Left kidney (tissue), 2 donors: ENCODE measurements around the gene UBE2J2. TPM values are rescaled to one million over a fixed set of nuclear protein-coding genes. Genes with fewer than 3 reads are reported as not detected.
"Not testable (repeated sequence)": the region's sequence is repeated elsewhere in the genome, so short reads cannot be mapped to it uniquely, and the experiment has no call there.

Experiments
- DNase-seq: peaks from one replicate; pipeline ENCODE4 v3.0.0-alpha.2; 2013
- polyA plus RNA-seq: library from polyadenylated mRNA; unstranded; fragments of 120-200 nt; gene quantifications from one replicate; pipeline ENCODE4 v1.2.1, GENCODE V29; 2013; ENCODE audit not compliant: insufficient read length

The UBE2J2 gene
- polyA plus RNA-seq, 1 donor = 55.7 TPM

DNA sequence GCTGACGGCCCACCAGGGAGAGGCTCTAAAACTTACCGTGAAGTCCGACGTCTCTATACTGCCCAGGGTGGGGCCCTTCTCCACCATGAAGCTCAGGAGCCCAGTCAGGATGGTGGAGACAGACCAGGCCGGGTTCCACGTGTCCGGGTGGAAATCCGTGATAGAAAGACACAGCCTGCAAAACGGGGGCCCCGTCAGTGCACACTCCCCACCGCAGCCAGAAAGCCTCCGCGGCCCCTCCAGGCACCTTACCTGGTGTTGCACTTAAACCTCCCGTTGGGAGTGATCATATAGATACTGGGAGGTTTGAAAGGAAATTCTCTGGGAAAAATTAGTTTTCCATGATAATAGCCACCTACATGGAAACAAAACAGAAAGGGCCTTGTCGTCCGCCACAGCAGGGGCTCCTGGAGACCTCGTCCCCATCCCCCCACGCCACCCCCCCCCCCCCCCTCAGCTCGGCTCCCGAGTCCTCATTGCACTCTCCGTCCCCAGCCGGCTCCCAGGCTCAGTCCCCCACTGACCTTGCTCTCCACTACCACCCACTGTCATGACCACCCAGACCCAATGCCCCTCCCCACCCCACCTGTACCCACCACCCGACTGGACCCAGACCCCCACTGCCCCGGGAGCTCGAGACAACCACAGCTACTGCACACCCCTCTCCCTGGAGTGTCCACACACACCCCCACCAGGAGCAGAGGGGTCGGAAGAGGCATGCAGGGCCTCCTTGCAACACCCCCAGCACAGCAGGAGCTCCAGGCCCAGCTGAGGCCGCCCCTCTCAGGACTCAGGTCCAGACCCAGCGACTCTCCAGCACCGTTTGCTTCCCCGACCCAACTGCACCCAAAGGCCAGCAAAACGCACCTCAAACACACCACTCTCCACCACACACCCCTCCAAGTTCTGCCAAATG is 16.4 kb downstream of the UBE2J2 start:
- no peak for DNase-seq

DNA sequence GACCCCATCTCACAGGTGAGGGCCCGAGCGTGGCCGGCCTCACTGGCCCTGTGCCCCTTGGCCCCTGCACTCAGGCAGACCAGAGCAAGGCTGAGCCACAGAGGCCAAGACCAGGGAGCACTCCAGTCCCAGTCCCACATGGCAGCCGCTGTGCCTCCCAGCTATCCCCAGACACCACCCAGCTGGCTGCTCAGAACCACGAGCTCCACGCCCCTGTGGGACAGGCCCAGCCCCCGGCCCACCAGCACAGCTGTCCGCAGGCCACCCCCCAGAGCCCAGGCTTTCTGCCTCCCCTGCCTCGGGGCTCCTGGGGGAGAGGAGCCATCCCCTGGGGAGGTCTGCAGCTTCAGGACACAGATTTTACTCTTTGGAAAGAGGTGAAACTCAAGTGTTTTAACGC is 18.0 kb downstream of the UBE2J2 start:
- DNase-seq = no peak

DNA sequence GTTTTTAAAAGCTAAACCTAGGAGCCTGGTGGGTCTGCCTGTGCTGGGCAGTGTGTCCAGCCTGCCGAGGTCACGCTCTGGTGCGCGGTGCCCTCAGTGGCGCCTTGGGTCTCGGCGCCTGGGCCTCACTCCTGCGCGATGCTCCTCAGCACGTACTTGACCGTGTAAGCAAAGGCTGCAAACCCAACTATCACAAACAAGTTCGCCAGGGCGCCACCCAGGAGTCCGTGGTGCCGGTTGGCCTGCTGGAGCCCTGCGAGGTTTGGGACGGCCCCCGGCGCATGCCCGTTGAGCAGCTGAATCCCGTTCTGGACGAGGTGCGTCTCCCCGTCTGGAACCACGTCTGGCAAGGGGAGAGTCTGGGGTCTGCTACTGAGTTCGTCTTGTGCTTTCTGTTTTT is 18.6 kb downstream of the UBE2J2 start:
- no peak for DNase-seq

DNA sequence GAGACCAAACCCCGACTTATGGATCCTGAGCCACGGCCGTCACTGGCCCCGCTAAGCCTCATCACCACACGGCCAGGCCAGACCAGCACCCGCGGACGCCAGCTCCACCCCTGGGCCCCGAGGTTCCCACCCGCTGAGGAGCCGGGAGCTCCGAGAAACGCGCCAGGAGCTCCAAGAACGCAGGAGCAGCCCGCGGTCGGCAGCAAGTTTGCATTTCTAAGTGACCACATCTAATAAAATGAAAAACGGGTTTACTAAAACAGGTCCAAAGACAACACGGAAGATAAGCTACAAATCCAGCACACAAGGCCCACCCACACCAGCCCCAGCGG is 19.0 kb downstream of the UBE2J2 start:
- no peak for DNase-seq

DNA sequence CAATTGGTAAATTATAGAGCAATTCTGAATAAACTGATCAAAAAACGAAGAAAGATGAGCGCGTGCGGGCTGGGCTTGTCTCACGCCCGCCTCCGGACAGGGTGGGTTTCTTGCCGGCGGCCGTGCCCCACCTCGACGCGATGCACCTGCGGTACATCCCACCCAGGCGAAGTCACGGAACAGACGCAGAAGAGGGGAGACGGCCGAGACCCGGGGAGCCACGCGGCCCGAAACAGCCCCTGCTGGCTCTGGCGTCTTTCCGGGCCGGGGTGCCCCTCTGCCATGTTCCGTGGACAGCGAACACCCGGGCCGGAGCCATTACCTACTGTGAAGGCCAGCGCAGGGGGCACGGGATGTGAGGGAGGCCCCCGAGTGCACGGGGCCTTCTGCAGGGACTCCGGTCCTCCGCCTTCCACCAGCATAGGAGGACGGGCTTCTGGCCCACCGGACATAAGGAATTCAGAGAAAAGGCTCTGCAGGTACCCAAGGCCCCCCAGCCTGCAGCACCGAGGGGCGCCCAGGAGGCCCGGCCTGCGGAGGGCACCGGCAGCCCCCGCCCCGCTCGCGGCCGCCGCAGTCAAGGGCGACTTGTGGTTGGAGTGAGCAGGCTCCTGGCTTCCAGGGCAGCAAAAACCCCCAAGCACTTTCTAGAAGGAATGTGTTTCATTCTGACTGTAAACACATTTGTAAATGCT is 19.5 kb downstream of the UBE2J2 start:
- no peak for DNase-seq

DNA sequence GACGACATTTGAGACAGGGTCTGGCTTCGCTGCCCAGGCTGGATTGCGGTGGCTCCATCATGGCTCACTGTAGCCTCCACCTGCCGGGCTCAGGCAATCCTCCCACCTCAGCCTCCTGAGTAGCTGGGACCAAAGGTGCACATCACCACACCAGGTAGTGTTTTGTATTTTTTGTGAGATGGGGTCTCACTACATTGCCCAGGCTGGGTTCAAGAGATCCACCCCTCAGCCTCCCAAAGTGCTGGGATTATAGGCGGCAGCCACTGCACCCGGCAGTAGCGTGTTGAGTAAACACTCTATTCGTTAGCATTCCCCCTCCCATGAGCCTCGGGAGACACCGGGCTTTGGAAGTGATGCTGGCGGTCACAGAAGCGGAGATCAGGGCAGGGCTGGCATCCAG is 20.3 kb downstream of the UBE2J2 start:
- DNase-seq = no peak

DNA sequence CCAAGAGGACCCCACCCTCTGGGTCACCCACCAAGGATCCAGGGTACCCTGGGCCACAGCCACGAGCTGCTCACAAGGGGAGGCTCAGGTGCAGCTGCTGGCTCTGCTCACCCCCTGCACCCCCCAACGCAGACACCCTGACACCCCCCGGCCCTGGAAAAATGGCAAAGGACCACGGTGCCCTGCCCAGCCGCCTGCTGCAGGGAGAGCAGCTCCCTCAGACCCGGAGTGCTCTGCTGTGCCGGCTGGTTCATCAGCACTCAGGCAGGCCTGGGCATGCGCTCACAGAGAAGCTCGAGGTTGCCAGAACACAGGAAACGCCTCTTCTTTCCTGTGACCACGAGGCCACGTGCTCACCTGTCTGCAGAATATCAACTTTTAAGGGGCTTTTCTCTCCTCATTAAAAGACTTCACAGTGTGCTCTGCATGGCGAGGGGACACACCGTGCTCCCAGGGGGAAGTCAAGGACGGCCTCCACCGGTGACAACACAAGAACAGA is 22.8 kb downstream of the UBE2J2 start:
- DNase-seq = no peak

DNA sequence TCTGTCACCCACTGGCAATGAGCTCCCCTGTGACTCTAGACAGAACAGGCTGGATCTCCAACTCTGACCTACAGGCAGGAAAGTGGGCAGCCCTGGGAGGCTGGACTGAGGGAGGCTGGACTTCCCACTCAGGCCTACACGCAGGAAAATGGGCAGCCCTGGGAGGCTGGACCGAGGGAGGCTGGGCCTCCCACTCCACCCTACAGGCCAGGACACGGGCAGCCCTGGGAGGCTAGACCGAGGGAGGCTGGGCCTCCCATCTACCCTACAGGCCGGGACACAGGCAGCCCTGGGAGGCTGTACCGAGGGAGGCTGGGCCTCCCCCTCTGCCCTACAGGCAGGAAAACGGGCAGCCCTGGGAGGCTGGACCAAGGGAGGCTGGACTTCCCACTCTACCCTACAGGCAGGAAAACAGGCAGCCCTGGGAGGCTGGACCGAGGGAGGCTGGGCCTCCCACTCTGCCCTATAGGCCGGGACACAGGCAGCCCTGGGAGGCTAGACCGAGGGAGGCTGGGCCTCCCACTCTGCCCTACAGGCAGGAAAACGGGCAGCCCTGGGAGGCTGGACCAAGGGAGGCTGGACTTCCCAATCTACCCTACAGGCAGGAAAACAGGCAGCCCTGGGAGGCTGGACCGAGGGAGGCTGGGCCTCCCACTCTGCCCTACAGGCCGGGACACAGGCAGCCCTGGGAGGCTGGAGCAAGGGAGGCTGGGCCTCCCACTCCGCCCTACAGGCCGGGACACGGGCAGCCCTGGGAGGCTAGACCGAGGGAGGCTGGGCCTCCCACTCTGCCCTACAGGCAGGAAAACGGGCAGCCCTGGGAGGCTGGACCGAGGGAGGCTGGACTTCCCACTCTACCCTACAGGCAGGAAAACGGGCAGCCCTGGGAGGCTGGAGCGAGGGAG is 25.4 kb downstream of the UBE2J2 start:
- not testable (repeated sequence) for DNase-seq

DNA sequence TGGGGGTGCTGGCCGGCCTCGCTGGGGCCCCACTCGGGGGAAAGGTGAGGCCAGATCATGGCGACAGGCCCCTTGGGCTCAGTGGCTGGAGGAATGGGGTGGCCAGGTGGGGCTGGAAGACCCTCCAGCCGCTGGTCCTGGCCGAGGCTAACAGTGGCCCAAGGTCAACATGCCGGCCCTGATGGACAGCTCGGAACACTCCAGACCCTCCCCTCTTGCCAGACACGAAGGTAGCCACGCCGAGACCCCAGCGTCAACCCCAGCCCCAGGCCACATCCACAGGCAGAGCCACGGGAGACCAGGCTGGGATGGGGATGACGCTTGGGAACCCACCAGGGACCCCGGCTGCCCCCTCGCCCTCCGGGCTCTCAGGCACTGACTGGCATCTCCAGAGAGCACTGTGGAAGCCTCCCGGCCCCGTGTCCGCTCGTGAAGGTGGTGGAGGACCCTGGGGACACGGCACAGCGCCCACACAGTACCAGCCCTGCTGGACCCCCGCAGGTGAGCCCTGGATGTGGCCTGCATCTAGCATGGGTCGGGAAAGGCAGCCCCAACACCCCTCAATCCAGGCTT is 26.2 kb downstream of the UBE2J2 start:
- no peak for DNase-seq

DNA sequence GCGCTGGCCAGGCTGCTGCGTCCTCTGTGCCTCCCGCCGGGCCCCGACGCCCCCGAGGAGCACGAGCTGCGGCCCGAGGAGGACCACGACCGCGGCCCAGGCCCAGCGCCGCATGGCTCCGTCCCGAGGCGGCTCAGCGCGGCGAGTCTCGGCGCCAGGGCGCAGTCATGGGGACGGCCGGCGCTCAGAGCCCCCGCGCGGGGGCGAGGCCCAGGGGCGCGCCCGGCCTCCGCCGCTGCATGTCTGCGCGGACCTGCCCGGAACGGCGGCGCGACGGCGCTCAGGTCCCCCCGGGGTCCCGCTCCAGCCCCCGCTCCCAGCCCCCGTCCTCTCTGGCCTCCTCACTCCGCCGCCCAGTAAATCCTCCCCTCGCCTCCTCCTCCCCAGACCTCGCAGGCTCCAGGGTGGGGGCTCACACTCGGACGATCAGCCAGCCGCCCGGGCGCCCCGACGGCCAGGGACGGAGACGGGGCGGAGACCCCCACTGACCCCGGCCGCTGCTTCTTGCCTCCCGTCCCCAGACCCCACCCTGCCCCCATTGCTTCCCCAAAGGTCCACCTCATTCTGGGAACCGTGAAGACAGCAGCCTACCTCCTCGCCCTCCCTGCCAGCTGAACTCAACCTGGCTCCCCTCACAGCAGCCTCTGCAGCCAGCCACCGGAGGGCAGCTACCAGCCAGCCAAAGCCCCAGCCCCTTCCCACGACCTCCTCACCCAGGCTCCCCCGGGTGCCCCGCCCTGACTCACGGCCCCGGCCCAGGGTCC is 26.9 kb downstream of the UBE2J2 start, which contains the start of gene C1QTNF12:
Gene C1QTNF12 (minus strand): TSS at position 146 of the 764 bp plus-strand sequence. CDS start 32 bp downstream, at position 114.
- no peak for DNase-seq

DNA sequence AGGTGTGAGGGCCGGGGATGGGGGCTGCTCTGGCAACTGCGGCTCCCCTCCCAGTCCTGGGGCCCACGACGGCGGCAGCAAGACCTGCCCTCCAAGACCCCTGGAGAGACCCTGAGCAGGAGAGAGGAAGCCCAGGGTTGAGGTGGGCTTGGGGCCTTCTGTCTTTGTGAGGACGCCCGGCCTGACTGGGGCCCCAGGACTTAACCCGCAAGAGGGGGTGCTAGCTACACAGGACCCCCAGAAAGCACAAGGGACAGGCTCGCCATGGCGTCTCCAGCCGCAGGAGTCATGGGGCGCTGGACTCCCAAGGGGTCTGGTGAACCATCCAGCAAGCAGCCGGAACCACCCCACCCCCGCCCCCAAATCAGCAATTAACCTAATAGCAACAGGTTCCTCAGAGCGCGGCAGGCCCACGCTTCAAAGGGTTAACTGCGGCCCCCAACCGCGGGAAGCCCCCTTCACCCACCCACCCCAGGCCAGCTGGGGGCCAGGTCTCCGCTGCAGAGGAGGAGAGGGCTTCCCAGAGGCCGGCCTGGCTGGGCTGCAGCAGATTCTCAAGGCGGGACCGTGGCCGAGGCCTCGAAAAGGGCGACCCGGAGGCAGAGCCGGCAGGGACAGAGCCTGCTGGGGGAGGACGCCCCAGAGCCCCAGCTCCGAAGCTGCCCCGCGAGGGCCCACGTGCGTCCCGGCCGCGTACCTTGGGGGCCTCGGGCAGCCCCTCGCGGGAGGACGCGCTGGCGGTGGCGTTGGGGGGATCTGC is 27.7 kb downstream of the UBE2J2 start:
- no peak for DNase-seq

DNA sequence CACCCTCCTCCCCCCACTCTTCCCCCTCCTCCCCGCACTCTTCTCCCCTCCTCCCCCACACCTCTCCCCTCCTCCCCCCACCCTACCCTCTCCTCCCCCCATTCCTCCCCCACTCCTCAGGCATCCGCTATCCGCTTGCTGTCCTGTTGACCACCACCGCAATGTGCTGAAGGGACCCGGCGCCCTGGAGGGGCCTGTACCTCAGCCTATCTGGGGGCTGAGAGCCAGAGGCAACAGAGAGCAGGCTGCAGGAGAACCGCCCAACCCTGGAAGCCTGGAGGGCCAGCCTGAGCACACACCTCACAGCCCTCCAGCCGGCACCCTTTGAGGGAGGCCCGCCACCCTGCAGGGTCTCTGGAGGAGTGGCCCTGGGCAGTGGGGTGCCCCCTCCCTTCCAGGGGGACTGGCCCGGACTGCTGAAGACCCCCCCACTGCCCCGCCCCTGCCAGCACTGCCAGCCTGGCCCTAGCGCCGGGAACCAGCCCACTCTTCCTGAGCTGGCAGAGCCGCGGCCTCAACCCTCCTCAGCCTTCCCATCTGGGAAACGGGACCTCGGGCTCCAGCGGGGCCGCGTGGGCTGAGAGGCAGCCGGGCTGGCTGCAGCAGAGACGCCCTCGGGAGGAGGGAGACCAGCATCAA is 28.4 kb downstream of the UBE2J2 start:
- no peak for DNase-seq

DNA sequence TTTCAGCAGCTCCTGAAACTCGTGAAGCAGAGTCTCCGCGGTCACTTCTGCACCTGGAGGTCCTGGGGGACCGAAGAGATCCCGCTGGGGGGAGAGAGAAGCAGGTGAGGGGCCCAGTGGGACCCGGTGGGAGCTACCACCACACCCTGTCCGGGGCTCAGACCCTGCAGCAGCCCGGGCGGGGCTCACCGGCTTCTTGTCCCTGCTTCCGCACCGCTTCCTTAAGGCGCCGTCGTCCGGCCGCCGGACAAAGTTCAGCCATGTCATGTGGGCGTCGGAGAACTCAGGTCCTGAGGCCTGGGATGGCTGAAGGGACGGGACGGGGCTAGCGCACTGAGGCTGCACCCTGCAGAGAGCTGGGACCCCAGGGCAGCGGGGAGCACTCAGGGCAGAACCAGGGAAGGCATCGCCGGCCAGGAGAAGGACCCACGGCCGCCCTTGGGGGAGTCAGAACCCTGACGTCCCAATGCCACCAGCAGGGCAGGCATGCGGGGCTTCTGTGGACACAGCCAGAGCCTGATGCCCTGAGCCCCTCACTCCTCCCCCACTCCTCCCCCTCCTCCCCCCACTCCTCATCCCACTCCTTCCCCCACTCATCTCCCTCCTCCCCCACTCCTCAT is 29.4 kb downstream of the UBE2J2 start:
- DNase-seq = no peak

DNA sequence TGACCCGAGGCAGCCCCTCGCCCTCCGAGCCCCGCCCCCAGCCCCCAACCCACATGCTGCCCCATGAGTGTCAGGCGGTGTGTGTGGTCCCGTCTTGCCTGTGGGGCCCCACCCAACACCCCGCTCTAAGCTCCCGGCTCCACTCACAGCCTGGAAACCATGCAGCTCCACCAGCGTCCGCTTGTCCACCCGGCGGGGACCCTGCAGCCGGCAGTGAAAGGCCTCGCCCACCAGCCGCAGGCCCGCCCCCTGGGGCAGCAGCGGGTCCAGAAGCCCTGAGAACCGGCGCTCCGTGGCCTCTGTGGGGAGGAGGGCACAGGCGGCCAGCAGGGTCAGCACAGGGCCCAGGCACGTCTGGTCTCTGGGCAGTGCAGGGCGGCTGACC is 29.9 kb downstream of the UBE2J2 start:
- no peak for DNase-seq

DNA sequence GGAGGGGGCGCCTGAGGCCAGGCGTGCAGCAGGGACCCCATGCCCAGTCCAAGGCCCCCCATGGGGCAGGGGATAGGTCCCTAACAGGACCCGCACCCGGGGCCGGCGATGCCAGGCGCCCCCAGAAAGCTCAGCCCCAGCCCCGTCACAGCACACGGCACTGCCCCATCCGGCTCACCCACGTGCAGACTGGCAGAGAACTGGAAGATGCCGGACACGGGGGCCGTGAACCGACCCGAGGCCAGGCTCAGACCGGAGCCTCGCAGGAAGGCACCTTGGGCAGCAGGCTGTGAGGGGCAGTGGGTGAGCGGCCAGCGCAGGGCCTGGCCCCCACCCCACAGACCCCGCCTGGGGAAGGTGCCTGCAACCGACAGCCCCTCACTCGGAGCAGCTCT is 30.4 kb downstream of the UBE2J2 start:
- no peak for DNase-seq

DNA sequence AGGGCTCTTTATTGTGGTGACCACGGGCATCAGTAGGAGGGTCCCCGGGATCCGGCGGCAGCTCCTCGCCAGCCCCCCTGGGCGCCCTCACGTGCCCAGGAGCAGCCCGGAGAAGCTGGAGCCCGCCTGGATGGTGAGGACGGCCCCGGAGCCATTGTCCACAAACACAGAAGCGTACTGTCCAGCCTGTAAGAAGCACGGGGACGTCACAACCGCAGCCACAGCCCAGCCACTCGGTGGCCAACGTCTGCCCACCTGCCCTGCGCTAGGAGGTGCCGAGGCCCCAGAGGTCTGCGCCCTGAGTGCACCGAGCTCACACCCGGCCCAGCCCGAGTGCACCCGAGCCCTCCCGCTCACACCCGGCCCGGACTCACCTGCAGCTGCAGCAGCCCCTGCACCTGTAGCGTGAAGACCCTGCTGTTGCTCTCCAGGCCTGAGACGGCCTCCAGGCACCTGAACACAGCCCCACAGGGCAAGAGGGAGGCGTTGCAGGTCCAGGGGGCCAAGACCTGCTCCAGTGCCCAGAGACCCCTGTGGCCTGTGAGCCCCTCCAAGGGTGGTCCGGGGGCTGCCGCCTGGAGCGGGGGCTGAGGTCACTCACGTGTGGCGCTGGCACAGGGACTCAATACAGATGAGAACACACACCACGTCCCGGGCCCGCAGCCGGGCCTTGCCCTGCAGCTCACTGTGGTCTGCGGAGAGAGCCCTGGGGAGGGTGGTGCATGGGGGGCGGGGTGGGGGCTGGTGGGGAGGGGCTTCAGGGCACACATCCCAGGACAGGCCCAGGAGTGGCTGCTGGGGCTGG is 31.0 kb downstream of the UBE2J2 start:
- DNase-seq = no peak

DNA sequence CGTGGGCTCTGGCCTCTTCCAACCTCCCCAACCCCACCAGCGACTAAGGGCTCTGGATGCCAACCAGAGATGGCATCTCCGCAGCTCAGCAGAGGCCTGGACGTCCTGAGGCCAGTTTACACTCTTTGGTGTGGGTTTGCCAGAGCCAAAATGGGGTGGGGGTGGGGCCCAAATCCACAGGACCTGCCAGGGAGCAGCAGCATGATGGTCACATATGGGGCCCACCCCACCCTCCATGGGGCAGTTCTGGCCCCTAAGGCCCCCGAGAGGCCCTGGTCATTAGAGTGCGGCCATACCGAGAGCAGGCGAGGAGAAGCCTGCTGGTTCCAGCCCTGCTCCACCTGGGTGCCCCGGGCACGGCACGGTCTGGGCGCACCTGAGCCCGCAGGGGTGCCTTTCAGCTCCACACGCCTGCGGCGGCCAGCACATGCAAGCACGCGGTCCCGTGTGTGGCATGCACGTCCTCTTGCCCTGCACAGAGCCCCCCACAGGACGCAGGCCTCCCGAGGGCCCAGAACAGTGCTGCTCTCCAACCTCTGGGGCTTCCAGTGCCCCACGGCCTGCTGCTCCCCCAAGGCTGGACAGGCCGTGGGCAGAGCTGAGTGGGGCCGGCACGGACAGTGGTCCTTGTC is 31.9 kb downstream of the UBE2J2 start:
- no peak for DNase-seq
